KOPT-K1 (cell line): Measurements from ENCODE around the gene TM4SF18.
"Not testable (repeated sequence)": the region's sequence is repeated elsewhere in the genome, so short reads cannot be mapped to it uniquely, and the experiment has no call there.

Experiments
- H3K27ac ChIP-seq: fragments of 200-600 bp; sonication (generic); 2 replicates; pipeline ENCODE4 v1.5.1; 2016; ENCODE audit warnings: antibody characterized with exemption, mild to moderate bottlenecking, low read depth, low read length; ENCODE audit not compliant: poor library complexity, severe bottlenecking
- H3K36me3 ChIP-seq: fragments of 200-600 bp; sonication (generic); 2 replicates; pipeline ENCODE4 v1.5.1; 2017; ENCODE audit warnings: antibody characterized with exemption, mild to moderate bottlenecking, low read length, moderate library complexity; ENCODE audit not compliant: insufficient read depth
- H3K9me3 ChIP-seq: fragments of 200-600 bp; sonication (generic); 2 replicates; pipeline ENCODE4 v1.5.1; 2017; ENCODE audit warnings: antibody characterized with exemption, low read length, mild to moderate bottlenecking; ENCODE audit not compliant: insufficient read depth, poor library complexity, severe bottlenecking

Gene TM4SF18

GRCh38 chr3:149333176-149333859, at the start of gene TM4SF18:
Gene TM4SF18 (minus strand): TSS chr3:149333636. CDS start chr3:149333382, 254 bp downstream.
- no peaks in the 10 kb centered on the region for H3K36me3 ChIP-seq
- H3K27ac ChIP-seq = no peak within 1 kb of the TSS
- H3K9me3 ChIP-seq = no peaks in the 10 kb centered on the region

- Histone ChIP-seq H3K27ac (no peak overlapping the region), H3K36me3 (no peaks in the 10 kb centered on the region), H3K9me3 (no peaks in the 10 kb centered on the region)
These were observed 49.1 kb upstream of the TM4SF18 start for GRCh38 chr3:149382518-149382917.

DNA sequence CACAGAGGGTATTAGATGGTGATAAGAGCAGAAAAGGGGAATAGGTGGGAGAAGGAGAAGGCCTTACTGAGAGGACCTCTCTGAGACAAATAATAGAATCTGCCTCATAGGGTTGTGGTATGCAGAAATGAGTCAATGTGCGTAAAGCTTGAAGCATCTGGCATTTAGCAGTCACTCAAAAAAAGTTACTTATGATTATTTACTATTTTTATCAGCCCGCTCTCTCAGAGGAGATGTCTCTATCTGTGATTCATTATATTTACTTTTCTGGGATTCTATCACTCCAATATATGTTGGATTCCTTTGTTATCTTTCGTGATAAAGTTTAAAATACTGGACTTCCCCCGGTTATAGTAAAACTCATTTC, 48.6 kb upstream of the TM4SF18 start:
- no peaks in the 10 kb centered on the region for H3K9me3 ChIP-seq
- no peaks in the 10 kb centered on the region for H3K36me3 ChIP-seq
- no peak overlapping the region for H3K27ac ChIP-seq

DNA sequence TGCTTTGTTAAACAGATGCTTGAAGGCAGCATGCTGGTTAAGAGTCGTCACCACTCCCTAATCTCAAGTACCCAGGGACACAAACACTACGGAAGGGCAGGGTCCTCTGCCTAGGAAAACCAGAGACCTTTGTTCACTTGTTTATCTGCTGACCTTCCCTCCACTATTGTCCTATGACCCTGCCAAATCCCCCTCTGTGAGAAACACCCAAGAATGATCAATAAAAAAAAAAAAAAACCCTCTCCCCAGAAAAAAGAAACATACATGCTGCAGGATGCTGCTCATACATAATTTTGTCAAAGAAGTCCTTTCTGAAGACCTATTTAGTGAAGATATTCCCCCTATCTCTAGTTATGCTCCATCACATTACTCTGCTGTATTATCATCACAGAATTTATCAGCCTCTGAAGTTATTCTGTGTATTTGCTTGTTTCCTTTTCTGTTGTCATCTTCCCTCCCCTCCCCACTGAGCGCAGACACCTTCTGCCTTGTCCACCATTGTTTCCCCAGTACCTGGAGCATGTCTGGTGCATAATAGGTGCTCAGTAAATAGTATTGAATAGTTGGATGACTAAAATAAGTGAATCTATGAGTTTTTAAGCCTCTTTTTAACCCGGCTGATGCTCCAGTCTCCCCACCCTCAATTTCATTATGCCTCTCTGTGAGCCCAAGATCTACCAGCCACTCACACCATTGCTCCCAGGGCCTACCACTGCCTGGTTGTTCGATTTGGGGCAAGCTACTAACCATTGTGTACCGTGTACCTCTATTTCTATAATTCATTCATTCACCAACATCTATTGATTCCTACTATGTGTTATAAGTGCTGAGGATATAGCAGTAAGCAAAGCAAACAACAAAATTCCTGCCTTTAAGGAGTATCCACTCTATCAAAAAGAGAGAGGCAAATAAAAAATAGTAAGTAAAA, 48.0 kb upstream of the TM4SF18 start:
- Histone ChIP-seq H3K9me3 (no peaks in the 10 kb centered on the region), H3K36me3 (no peaks in the 10 kb centered on the region), H3K27ac (no peak overlapping the region)

GRCh38 chr3:149380220-149380619, 46.8 kb upstream of the TM4SF18 start:
- H3K9me3 ChIP-seq, H3K27ac ChIP-seq, H3K36me3 ChIP-seq: not testable (repeated sequence)

GRCh38 chr3:149378478-149379309, 45.3 kb upstream of the TM4SF18 start:
- H3K9me3 ChIP-seq = no peaks in the 10 kb centered on the region
- no peaks in the 10 kb centered on the region for H3K36me3 ChIP-seq
- no peak overlapping the region for H3K27ac ChIP-seq

- Histone ChIP-seq H3K27ac (no peak within 1 kb of the TSS), H3K9me3 (no peaks in the 10 kb centered on the region), H3K36me3 (no peaks in the 10 kb centered on the region)
These were observed 44.2 kb upstream of the TM4SF18 start, which contains the start of gene TM4SF1 for GRCh38 chr3:149377408-149378364. Gene TM4SF1 (minus strand): TSS chr3:149377649. CDS start chr3:149377547, 102 bp downstream.

GRCh38 chr3:149376718-149377407, 43.4 kb upstream of the TM4SF18 start:
- no peak overlapping the region for H3K27ac ChIP-seq
- no peaks in the 10 kb centered on the region for H3K36me3 ChIP-seq
- no peaks in the 10 kb centered on the region for H3K9me3 ChIP-seq

- Histone ChIP-seq H3K27ac (no peak overlapping the region), H3K9me3 (no peaks in the 10 kb centered on the region), H3K36me3 (no peaks in the 10 kb centered on the region)
These were observed 42.2 kb upstream of the TM4SF18 start for GRCh38 chr3:149375501-149376196.

DNA sequence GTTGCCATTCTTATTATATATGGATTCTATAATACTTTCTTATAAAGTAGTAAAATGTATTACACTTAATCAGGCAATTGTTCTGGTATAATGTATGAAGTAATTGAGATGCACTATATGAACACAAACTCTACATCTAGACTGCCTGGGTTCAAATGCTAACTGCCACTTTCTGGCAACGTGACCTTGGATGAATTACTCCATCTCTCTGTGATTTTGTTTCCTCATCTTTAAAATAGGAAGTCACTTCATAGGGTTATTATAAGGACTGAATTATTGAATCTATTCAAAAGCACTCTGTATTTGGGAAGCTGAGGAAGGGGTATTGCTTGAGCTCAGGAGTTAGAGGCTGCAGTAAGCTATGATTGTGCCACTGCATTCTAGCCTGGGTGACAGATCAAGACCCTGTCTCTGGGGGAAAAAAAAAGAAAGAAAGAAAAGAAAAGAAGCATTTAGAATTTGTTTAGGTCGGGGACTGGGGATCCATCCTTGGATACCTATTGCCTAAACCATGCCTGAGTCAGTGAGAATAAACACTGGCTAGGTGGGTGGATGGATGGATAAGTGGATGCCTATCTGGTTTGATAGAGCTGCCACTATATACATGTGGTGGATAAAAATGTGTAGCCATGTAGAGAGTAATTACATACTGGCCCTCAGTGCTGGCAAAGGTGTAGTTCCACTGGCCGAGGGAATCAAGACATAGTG, 41.5 kb upstream of the TM4SF18 start:
- H3K27ac ChIP-seq = no peak overlapping the region
- H3K36me3 ChIP-seq = no peaks in the 10 kb centered on the region
- H3K9me3 ChIP-seq = no peaks in the 10 kb centered on the region

DNA sequence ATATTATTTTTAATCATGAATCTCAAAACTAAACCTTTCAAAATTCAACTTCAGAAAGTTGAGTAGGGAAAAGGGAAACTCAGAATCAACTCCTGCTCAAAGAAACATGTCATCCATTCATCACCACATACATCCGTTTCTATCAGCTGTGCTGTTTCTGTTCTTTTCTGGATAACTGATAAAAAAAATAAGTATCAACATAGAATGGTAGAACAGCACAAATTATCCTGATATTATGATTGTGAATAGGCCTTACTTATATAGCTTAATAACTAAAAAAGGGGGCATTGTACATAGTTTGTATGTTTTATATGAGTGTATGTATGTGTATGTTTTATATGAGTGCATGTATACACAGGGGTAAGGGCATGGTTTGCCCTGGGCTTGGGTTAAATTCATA, 41.0 kb upstream of the TM4SF18 start:
- H3K9me3 ChIP-seq = no peaks in the 10 kb centered on the region
- no peaks in the 10 kb centered on the region for H3K36me3 ChIP-seq
- H3K27ac ChIP-seq = no peak overlapping the region

DNA sequence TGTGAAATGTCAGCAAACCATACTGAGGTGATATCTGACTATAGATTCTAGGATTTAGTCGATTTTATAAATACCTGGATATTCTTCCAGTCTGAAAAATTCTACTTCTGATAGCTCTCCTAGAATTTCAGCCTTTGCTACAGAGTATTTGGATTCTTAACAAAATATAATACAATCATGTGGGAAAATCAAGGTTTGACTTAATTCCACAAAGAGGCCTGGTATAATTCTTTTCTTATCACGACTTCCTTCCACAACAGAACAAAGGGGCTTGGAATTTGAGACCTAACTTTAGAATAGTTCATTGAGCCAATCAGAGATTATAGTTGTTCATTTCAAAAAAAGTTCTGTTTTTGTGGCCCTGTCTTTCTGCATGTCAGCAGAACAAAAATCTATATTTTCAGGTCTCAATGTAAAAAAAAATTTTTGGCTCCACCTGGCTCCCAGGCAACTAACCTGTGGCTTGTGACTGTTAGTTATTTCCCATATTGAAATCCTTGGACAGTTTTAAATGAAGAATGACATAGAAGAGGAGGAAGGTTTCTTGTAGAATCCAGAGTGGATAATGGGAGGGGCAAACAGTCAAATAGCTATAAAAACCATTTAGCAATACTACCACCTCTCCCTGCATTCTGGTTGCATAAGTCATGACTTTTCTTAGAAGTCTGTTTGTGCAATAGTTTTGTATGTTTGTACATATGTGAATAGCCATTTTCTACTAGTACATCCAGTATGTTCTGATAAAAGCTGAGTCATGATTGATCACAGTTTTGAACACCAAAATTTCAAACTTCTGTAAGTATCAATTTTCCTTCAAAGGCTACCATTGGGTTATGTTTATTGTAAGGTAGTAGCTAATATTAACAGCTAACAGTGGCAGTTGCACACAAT, 40.0 kb upstream of the TM4SF18 start:
- Histone ChIP-seq H3K36me3 (no peaks in the 10 kb centered on the region), H3K27ac (no peak overlapping the region), H3K9me3 (no peaks in the 10 kb centered on the region)
